HL-60 (cell line): ENCODE results near the gene MED13L.

Experiments
- GABPA ChIP-seq: IDR thresholded peaks from 2 replicates; pipeline ENCODE4 v1.6.1; 2012; ENCODE audit warnings: low read depth
- POLR2AphosphoS5 ChIP-seq: IDR thresholded peaks from 2 replicates; pipeline ENCODE4 v1.6.1; 2012; ENCODE audit warnings: low read depth
- TF ChIP-seq, protein P1 (sequence below): IDR thresholded peaks from one replicate; pipeline ENCODE4 v1.5.1; 2011; ENCODE audit warnings: low read length, control low read depth, inconsistent platforms; ENCODE audit not compliant: insufficient read depth

DNA sequence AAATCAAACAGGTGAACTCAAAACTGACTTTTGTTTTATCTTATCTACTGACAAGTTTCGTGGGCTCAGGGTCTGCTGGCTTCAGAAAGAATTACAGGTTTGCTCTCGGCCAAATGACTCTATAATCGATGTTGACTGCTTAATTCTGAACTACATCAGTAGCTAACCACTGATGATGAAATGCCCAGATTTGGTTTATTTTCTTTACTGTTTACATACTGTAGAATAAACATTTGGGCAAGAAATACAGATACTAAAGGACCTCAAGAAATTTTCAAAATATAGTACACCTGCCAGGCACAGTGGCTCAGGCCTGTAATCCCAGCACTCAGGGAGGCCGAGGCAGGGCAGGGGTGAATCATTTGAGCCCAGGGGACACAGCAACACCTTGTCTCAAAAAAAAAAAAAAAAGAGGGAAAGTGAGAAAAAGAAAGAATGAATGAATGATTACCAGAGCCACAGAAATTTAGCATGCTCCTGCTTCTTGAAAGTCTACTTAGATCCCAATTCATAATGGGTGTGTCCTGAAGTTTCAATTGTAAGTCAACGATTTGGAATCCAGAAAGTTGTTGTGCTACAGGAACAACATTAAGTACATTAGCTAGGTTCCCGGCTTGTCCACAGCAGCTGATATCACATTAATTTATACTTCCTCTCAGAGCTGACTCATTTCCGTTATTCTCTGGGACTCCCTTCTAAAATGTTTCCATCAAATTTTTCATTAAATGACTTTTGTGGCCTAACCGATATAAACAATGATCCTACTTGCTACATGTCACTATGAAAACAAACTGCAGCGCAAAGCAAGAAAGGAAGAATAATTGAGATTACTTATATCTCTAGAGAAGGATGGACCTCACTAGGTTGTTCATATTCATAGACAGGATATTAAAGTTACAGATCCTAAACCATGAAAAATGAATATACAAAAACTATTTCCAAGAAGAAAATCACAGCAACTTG, 134.3 kb downstream of the MED13L start:
- TF ChIP-seq, protein P1, sequence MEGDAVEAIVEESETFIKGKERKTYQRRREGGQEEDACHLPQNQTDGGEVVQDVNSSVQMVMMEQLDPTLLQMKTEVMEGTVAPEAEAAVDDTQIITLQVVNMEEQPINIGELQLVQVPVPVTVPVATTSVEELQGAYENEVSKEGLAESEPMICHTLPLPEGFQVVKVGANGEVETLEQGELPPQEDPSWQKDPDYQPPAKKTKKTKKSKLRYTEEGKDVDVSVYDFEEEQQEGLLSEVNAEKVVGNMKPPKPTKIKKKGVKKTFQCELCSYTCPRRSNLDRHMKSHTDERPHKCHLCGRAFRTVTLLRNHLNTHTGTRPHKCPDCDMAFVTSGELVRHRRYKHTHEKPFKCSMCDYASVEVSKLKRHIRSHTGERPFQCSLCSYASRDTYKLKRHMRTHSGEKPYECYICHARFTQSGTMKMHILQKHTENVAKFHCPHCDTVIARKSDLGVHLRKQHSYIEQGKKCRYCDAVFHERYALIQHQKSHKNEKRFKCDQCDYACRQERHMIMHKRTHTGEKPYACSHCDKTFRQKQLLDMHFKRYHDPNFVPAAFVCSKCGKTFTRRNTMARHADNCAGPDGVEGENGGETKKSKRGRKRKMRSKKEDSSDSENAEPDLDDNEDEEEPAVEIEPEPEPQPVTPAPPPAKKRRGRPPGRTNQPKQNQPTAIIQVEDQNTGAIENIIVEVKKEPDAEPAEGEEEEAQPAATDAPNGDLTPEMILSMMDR, result no peak
- TF ChIP-seq POLR2AphosphoS5, result no peak
- no peak for TF ChIP-seq GABPA
